HFFc6 (cell line): ENCODE data around the gene ZNF675. TPM values are rescaled to one million over a fixed set of nuclear protein-coding genes. Genes with fewer than 3 reads are reported as not detected.
"Not testable (repeated sequence)": the region's sequence is repeated elsewhere in the genome, so short reads cannot be mapped to it uniquely, and the experiment has no call there.

Source experiments
- DNase-seq: peaks from one replicate; pipeline ENCODE4 v3.0.0-alpha.2; 2018
- H3K27ac Mint-ChIP-seq: 2 replicates; pipeline ENCODE4 v1.8.0; 2020; ENCODE audit warnings: mild to moderate bottlenecking, mixed read lengths
- H3K27me3 Mint-ChIP-seq: 2 replicates; pipeline ENCODE4 v1.8.0; 2021; ENCODE audit warnings: mild to moderate bottlenecking, moderate library complexity, mixed read lengths; ENCODE audit not compliant: insufficient read depth
- H3K36me3 Mint-ChIP-seq: 2 replicates; pipeline ENCODE4 v1.8.0; 2021; ENCODE audit warnings: low read depth, mixed read lengths
- H3K4me1 Mint-ChIP-seq: 2 replicates; pipeline ENCODE4 v1.8.0; 2020; ENCODE audit warnings: low read depth, mixed read lengths
- H3K4me3 Mint-ChIP-seq: 2 replicates; pipeline ENCODE4 v1.8.0; 2020; ENCODE audit warnings: mild to moderate bottlenecking, moderate library complexity, mixed read lengths
- H3K9me3 Mint-ChIP-seq: 2 replicates; pipeline ENCODE4 v1.8.0; 2020; ENCODE audit warnings: mild to moderate bottlenecking, mixed read lengths
- CTCF ChIP-seq: fragments of 200-600 bp; sonication (generic); IDR thresholded peaks from 2 replicates; pipeline ENCODE4 v1.5.0; 2021; ENCODE audit warnings: antibody characterized with exemption, mild to moderate bottlenecking
- total RNA-seq, 6 experiments: library from RNA; stranded (reverse); fragmentation: NEBNext Ultra II Directional; extraction: Animal tissue kit (Norgen Biotek cat#: 25700); gene quantifications; 2 replicates in 1 of 6; 3 replicates in 5 of 6; pipeline ENCODE4 v1.2.3, GENCODE V29; 2021

The ZNF675 gene
- total RNA-seq, 6 experiments from 2014 or later: 8.7 to 17.8 (median 14.0) TPM

- H3K36me3 Mint-ChIP-seq: peaks cover 17% of the 10 kb centered on the region
- H3K4me1 Mint-ChIP-seq: no peaks in the 10 kb centered on the region
- peaks cover 29% of the 10 kb centered on the region for H3K9me3 Mint-ChIP-seq
- H3K27ac Mint-ChIP-seq: no peak overlapping the region
- no peak for DNase-seq
- H3K27me3 Mint-ChIP-seq: peaks cover 10% of the 10 kb centered on the region
- H3K4me3 Mint-ChIP-seq: no peak overlapping the region
- no peak for TF ChIP-seq CTCF
Observed at GRCh38 chr19:23706657-23707056, 19.6 kb upstream of the ZNF675 start.

- TF ChIP-seq CTCF: no peak
- peaks cover 21% of the 10 kb centered on the region for H3K4me1 Mint-ChIP-seq
- DNase-seq: no peak
- H3K36me3 Mint-ChIP-seq: peaks cover 8% of the 10 kb centered on the region
- peaks cover 17% of the 10 kb centered on the region; the same call in 1 of the 2 replicates for H3K9me3 Mint-ChIP-seq
- no peaks in the 10 kb centered on the region; the same call in 1 of the 2 replicates for H3K27me3 Mint-ChIP-seq
- peak overlapping the region; percentile 46 for H3K4me3 Mint-ChIP-seq
- peak overlapping the region; percentile 86 for H3K27ac Mint-ChIP-seq
Observed at GRCh38 chr19:23699521-23699860, 12.5 kb upstream of the ZNF675 start.

- H3K9me3 Mint-ChIP-seq: peaks cover 17% of the 10 kb centered on the region; the same call in 1 of the 2 replicates
- H3K4me3 Mint-ChIP-seq: peak overlapping the region; percentile 46
- H3K4me1 Mint-ChIP-seq: peaks cover 21% of the 10 kb centered on the region
- peaks cover 6% of the 10 kb centered on the region; the same call in 1 of the 2 replicates for H3K36me3 Mint-ChIP-seq
- peak overlapping the region; percentile 86 for H3K27ac Mint-ChIP-seq
- peak; percentile 62 for DNase-seq
- H3K27me3 Mint-ChIP-seq: no peaks in the 10 kb centered on the region; the same call in 1 of the 2 replicates
- no peak for TF ChIP-seq CTCF
Observed at GRCh38 chr19:23698711-23699520, 11.9 kb upstream of the ZNF675 start.

GRCh38 chr19:23692937-23693336, 5.9 kb upstream of the ZNF675 start:
- not testable (repeated sequence) for H3K9me3 Mint-ChIP-seq, H3K27me3 Mint-ChIP-seq, DNase-seq, H3K27ac Mint-ChIP-seq, H3K36me3 Mint-ChIP-seq, H3K4me3 Mint-ChIP-seq
- H3K4me1 Mint-ChIP-seq: peaks cover 15% of the 10 kb centered on the region; the same call in 1 of the 2 replicates

GRCh38 chr19:23673132-23673531, 13.9 kb downstream of the ZNF675 start:
- no peak overlapping the region for H3K4me3 Mint-ChIP-seq
- H3K9me3 Mint-ChIP-seq: peaks cover 49% of the 10 kb centered on the region
- H3K36me3 Mint-ChIP-seq: peaks cover 84% of the 10 kb centered on the region
- TF ChIP-seq CTCF: no peak
- no peak for DNase-seq
- H3K4me1 Mint-ChIP-seq: no peaks in the 10 kb centered on the region
- H3K27ac Mint-ChIP-seq: no peak overlapping the region
- no peaks in the 10 kb centered on the region; the same call in 1 of the 2 replicates for H3K27me3 Mint-ChIP-seq

- peaks cover 88% of the 10 kb centered on the region for H3K36me3 Mint-ChIP-seq
Observed at GRCh38 chr19:23668606-23669005, 18.4 kb downstream of the ZNF675 start.

More at GRCh38 chr19:23668606-23669005, 18.4 kb downstream of the ZNF675 start:
- DNase-seq, H3K4me3 Mint-ChIP-seq, H3K27ac Mint-ChIP-seq, H3K27me3 Mint-ChIP-seq, H3K4me1 Mint-ChIP-seq: not testable (repeated sequence)
- H3K9me3 Mint-ChIP-seq: peaks cover 51% of the 10 kb centered on the region
